Stomach (tissue), 4 donors: ENCODE data around the gene TRPT1.

Experiments used
- POLR2A ChIP-seq, 4 donors: fragments of 450-650 bp; IDR thresholded peaks; one replicate each; pipeline ENCODE4 v1.6.1; 2016; ENCODE audit warnings: antibody characterized with exemption in 4 of 4, control low read depth in 2 of 4, mild to moderate bottlenecking in 1 of 4, moderate library complexity in 1 of 4
- POLR2AphosphoS5 ChIP-seq, 3 donors: sonication (generic); formaldehyde crosslinking; IDR thresholded peaks; one replicate each; pipeline ENCODE4 v1.6.1; 2016; ENCODE audit warnings: antibody characterized with exemption in 3 of 3
- TF ChIP-seq, protein P1 (sequence below), 7 experiments: fragments of 450-650 bp in 4 of 7; fragments of 200-600 bp in 3 of 7; sonication (generic) in 3 of 7; IDR thresholded peaks; one replicate each; pipeline ENCODE4 v1.5.1; 2016 to 2019; ENCODE audit warnings: antibody characterized with exemption in 7 of 7, control low read depth in 2 of 7, mild to moderate bottlenecking in 1 of 7

DNA sequence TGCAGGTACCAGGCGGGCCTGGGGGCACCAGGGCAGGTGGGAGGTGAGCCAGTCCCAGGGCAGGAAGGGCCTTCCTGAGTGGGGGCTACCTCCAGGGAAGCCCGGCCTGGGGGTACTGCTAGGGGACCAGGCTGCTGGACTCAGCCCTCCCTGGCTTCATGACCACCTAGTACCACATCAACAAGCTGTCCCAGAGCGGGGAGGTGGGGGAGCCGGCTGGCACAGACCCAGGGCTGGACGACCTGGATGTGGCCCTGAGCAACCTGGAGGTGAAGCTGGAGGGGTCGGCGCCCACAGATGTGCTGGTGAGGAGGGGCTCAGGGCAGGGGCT is 6.7 kb downstream of the TRPT1 start:
- no peak for TF ChIP-seq POLR2A (IDR thresholded peaks at IDR 0.05)
- TF ChIP-seq POLR2AphosphoS5 (IDR thresholded peaks at IDR 0.05), result no peak
- TF ChIP-seq, protein P1, sequence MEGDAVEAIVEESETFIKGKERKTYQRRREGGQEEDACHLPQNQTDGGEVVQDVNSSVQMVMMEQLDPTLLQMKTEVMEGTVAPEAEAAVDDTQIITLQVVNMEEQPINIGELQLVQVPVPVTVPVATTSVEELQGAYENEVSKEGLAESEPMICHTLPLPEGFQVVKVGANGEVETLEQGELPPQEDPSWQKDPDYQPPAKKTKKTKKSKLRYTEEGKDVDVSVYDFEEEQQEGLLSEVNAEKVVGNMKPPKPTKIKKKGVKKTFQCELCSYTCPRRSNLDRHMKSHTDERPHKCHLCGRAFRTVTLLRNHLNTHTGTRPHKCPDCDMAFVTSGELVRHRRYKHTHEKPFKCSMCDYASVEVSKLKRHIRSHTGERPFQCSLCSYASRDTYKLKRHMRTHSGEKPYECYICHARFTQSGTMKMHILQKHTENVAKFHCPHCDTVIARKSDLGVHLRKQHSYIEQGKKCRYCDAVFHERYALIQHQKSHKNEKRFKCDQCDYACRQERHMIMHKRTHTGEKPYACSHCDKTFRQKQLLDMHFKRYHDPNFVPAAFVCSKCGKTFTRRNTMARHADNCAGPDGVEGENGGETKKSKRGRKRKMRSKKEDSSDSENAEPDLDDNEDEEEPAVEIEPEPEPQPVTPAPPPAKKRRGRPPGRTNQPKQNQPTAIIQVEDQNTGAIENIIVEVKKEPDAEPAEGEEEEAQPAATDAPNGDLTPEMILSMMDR (IDR thresholded peaks at IDR 0.05), result no peak
